HepG2 (cell line): Measurements from ENCODE around the gene STAT5A. TPM values are rescaled to one million over a fixed set of nuclear protein-coding genes. Genes with fewer than 3 reads are reported as not detected.

Experiments
- ATRX ChIP-seq: sonication (generic); formaldehyde crosslinking; IDR thresholded peaks from 2 replicates; pipeline ENCODE4 v1.4.0; 2020; ENCODE audit warnings: missing genetic modification reagents, borderline replicate concordance
- BRD4 ChIP-seq: sonication (generic); formaldehyde crosslinking; IDR thresholded peaks from 2 replicates; pipeline ENCODE4 v1.4.0; 2020; ENCODE audit warnings: missing genetic modification reagents
- GATAD1 ChIP-seq: IDR thresholded peaks from 2 replicates; pipeline ENCODE4 v1.6.1; 2016; ENCODE audit warnings: missing genetic modification reagents, missing compliant biosample characterization
- MAZ ChIP-seq, 2 experiments: sonication (generic) in 1 of 2; formaldehyde crosslinking in 1 of 2; IDR thresholded peaks; 2 replicates each; pipeline versions ENCODE4 v1.5.0 to v1.6.1; 2012 to 2020; ENCODE audit warnings: low read depth in 2 of 2, mild to moderate bottlenecking in 2 of 2, borderline replicate concordance in 1 of 2, improper control_type of control experiment in 1 of 2, low read length in 1 of 2, missing genetic modification reagents in 1 of 2, moderate library complexity in 1 of 2
- NPAS2 ChIP-seq: sonication (generic); formaldehyde crosslinking; IDR thresholded peaks from 2 replicates; pipeline ENCODE4 v1.8.0; 2022; ENCODE audit warnings: mild to moderate bottlenecking, missing genetic modification reagents, borderline replicate concordance
- PCBP1 ChIP-seq: fragments of 200-400 bp; formaldehyde crosslinking; IDR thresholded peaks from 2 replicates; pipeline ENCODE4 v1.6.1; 2017; ENCODE audit warnings: mild to moderate bottlenecking, low read depth, low read length, borderline replicate concordance
- SAP130 ChIP-seq: IDR thresholded peaks from 2 replicates; pipeline ENCODE4 v1.6.1; 2016; ENCODE audit warnings: low read depth
- SATB2 ChIP-seq: sonication (generic); formaldehyde crosslinking; IDR thresholded peaks from 2 replicates; pipeline ENCODE4 v1.5.0; 2020; ENCODE audit warnings: missing genetic modification reagents
- SNAPC5 ChIP-seq: sonication (generic); formaldehyde crosslinking; IDR thresholded peaks from 2 replicates; pipeline ENCODE4 v1.8.1; 2023; ENCODE audit warnings: mild to moderate bottlenecking, missing genetic modification reagents, borderline replicate concordance
- TIGD3 ChIP-seq: sonication (generic); formaldehyde crosslinking; IDR thresholded peaks from 2 replicates; pipeline ENCODE4 v1.5.1; 2020; ENCODE audit warnings: mild to moderate bottlenecking, missing genetic modification reagents, borderline replicate concordance
- ZBTB8A ChIP-seq: sonication (generic); formaldehyde crosslinking; IDR thresholded peaks from 2 replicates; pipeline ENCODE4 v1.4.0; 2020; ENCODE audit warnings: mild to moderate bottlenecking, low read depth, missing genetic modification reagents, borderline replicate concordance
- ZMYM2 ChIP-seq: sonication (generic); formaldehyde crosslinking; IDR thresholded peaks from 2 replicates; pipeline ENCODE4 v1.8.0; 2022; ENCODE audit warnings: mild to moderate bottlenecking, missing genetic modification reagents
- ZNF337 ChIP-seq: sonication (generic); formaldehyde crosslinking; IDR thresholded peaks from 2 replicates; pipeline ENCODE4 v1.5.1; 2020; ENCODE audit warnings: missing genetic modification reagents, low read depth, mild to moderate bottlenecking, borderline replicate concordance
- ZNF354B ChIP-seq: sonication (generic); formaldehyde crosslinking; IDR thresholded peaks from 2 replicates; pipeline ENCODE4 v1.8.0; 2022; ENCODE audit warnings: mild to moderate bottlenecking, missing genetic modification reagents
- ZNF576 ChIP-seq: sonication (generic); formaldehyde crosslinking; IDR thresholded peaks from 2 replicates; pipeline ENCODE4 v1.4.0; 2020; ENCODE audit warnings: mild to moderate bottlenecking, missing genetic modification reagents
- ZNF674 ChIP-seq: sonication (generic); formaldehyde crosslinking; IDR thresholded peaks from 2 replicates; pipeline ENCODE4 v1.5.0; 2020; ENCODE audit warnings: low read depth, mild to moderate bottlenecking, missing genetic modification reagents
- ZNF737 ChIP-seq: sonication (generic); formaldehyde crosslinking; IDR thresholded peaks from 2 replicates; pipeline ENCODE4 v1.5.0; 2020; ENCODE audit warnings: missing genetic modification reagents, mild to moderate bottlenecking, borderline replicate concordance
- ZNF761 ChIP-seq: sonication (generic); formaldehyde crosslinking; conservative IDR thresholded peaks from 2 replicates; pipeline ENCODE4 v1.4.0; 2020; ENCODE audit warnings: mild to moderate bottlenecking, missing genetic modification reagents
- ZNF788 ChIP-seq: sonication (generic); formaldehyde crosslinking; IDR thresholded peaks from 2 replicates; pipeline ENCODE4 v1.5.0; 2020; ENCODE audit warnings: mild to moderate bottlenecking, missing genetic modification reagents, borderline replicate concordance
- polyA plus RNA-seq, 8 experiments: library from polyadenylated mRNA; depleted of rRNA in 3 of 8; stranded (reverse) in 7 of 8; unstranded in 1 of 8; fragments of >200 nt; fragmentation: Illumina TruSeq in 4 of 8; extraction: Trizol in 4 of 8; gene quantifications; 2 replicates each; pipeline versions ENCODE4 v1.2.1 to v1.2.3, GENCODE V29; 2011 to 2016; ENCODE audit warnings: low read depth in 4 of 8, missing spikeins in 1 of 8, mixed read lengths in 1 of 8; ENCODE audit not compliant: insufficient read depth in 1 of 8
- total RNA-seq, 5 experiments: library from RNA; depleted of rRNA; stranded (reverse); fragments of >200 nt; fragmentation: Illumina TruSeq; extraction: Trizol; gene quantifications; 2 replicates each; pipeline ENCODE4 v1.2.3, GENCODE V29; 2016; ENCODE audit warnings: low read depth in 1 of 5
- TF ChIP-seq, protein P1 (sequence below): sonication (generic); formaldehyde crosslinking; IDR thresholded peaks from 2 replicates; pipeline ENCODE4 v1.4.0; 2020; ENCODE audit warnings: missing genetic modification reagents
- TF ChIP-seq, protein P2 (sequence below): sonication (generic); formaldehyde crosslinking; IDR thresholded peaks from 2 replicates; pipeline ENCODE4 v1.9.0; 2021; ENCODE audit warnings: missing genetic modification reagents, borderline replicate concordance
- TF ChIP-seq, protein P3 (sequence below): sonication (generic); formaldehyde crosslinking; IDR thresholded peaks from 2 replicates; pipeline ENCODE4 v1.8.0; 2022; ENCODE audit warnings: missing genetic modification reagents, mild to moderate bottlenecking, borderline replicate concordance

STAT5A gene
- total and polyA plus RNA-seq, 2 of the 13 experiments (the other 11 are each of a cell fraction or from before 2014, with no cell fraction given): 1.4 to 4.1 TPM

DNA sequence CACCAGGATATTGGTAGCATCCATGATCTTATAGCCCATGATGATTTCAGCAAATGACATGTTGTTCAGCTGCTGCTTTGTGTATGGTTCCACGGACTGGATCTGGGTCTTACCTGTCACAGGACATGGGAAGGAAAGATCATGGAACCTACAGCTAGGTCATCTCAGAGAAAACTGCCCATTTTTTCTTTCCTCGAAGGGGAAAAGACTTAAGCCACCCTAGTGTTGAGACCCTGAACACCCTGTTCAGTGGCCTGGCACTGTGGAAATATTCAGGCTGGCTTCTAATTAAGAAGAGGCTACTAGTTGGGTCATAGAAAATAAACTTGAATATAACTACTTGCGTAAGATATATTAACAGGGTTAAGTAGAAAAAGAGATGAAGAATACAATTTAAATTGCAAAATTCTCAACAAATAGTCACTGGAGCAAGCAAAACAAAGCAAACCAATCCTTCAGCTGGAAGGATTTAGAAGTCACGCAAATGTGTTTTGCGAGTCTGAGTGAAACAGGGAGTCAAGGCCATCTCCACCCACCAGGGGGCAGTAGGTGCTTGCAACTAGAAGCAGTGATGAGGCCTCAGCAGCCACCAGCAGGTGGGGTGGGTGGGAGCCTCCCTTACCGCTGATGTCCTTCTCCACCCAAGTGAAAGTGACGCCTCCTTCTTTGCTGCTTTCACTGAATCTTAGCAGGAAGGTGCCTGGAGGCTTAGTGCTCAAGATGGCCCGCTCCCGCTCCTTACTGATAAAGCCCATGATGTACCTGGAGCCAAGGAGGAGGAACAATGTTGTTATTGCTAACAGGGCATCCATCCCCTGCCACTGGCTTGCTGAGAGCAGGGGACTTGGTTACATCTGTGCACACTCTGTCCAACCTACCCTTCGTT, 34.3 kb downstream of the STAT5A start (continued):
- TF ChIP-seq ZNF576 (CRISPR knock-in tag) (no peak), ZMYM2 (no peak), ZNF674 (CRISPR knock-in tag) (no peak), ZNF354B (CRISPR knock-in tag) (no peak), BRD4 (CRISPR knock-in tag) (no peak), SAP130 (CRISPR knock-in tag) (peak; percentile 64), NPAS2 (no peak), ATRX (CRISPR knock-in tag) (no peak), ZNF737 (CRISPR knock-in tag) (no peak), MAZ (IDR thresholded peaks at IDR 0.05; ENCODE audit: borderline replicate concordance, low read depth, low read length) (no peak), MAZ (CRISPR knock-in tag; IDR thresholded peaks at IDR 0.05; ENCODE audit: low read depth) (peak; percentile 60; the same call in 1 of the 2 replicates), TIGD3 (CRISPR knock-in tag) (no peak), GATAD1 (peak; percentile 72; the same call in 1 of the 2 replicates), SATB2 (CRISPR knock-in tag) (no peak), ZNF337 (CRISPR knock-in tag) (no peak), ZNF788 (CRISPR knock-in tag) (peak; percentile 68; the same call in 1 of the 2 replicates), ZNF761 (CRISPR knock-in tag) (no peak), PCBP1 (no peak), SNAPC5 (CRISPR knock-in tag) (no peak), ZBTB8A (CRISPR knock-in tag) (no peak)
- TF ChIP-seq, protein P1, sequence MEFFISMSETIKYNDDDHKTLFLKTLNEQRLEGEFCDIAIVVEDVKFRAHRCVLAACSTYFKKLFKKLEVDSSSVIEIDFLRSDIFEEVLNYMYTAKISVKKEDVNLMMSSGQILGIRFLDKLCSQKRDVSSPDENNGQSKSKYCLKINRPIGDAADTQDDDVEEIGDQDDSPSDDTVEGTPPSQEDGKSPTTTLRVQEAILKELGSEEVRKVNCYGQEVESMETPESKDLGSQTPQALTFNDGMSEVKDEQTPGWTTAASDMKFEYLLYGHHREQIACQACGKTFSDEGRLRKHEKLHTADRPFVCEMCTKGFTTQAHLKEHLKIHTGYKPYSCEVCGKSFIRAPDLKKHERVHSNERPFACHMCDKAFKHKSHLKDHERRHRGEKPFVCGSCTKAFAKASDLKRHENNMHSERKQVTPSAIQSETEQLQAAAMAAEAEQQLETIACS (CRISPR knock-in tag): no peak
- TF ChIP-seq, protein P2, sequence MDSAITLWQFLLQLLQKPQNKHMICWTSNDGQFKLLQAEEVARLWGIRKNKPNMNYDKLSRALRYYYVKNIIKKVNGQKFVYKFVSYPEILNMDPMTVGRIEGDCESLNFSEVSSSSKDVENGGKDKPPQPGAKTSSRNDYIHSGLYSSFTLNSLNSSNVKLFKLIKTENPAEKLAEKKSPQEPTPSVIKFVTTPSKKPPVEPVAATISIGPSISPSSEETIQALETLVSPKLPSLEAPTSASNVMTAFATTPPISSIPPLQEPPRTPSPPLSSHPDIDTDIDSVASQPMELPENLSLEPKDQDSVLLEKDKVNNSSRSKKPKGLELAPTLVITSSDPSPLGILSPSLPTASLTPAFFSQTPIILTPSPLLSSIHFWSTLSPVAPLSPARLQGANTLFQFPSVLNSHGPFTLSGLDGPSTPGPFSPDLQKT: no peak
- TF ChIP-seq, protein P3, sequence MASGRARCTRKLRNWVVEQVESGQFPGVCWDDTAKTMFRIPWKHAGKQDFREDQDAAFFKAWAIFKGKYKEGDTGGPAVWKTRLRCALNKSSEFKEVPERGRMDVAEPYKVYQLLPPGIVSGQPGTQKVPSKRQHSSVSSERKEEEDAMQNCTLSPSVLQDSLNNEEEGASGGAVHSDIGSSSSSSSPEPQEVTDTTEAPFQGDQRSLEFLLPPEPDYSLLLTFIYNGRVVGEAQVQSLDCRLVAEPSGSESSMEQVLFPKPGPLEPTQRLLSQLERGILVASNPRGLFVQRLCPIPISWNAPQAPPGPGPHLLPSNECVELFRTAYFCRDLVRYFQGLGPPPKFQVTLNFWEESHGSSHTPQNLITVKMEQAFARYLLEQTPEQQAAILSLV (CRISPR knock-in tag): no peak
